ENCODE measurements around the gene SIAE.

DNA sequence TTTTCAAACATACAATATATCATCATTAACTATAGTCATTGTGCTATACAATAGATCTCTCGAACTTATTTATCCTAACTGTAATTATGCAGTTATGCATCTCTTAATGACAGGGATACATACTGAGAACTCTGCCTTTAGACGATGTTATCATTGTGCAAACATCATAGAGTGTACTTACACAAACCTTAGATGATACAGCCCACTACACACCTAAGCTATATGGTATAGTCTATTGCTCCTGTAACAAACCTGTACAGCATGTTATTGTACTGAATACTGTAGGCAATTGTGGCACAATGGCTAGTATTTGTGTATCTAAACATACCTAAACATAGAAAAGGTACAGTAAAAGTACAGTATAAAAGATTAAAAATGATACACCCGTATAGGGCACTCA lies 38.9 kb upstream of the SIAE start:
- TF ChIP-seq, protein P1, sequence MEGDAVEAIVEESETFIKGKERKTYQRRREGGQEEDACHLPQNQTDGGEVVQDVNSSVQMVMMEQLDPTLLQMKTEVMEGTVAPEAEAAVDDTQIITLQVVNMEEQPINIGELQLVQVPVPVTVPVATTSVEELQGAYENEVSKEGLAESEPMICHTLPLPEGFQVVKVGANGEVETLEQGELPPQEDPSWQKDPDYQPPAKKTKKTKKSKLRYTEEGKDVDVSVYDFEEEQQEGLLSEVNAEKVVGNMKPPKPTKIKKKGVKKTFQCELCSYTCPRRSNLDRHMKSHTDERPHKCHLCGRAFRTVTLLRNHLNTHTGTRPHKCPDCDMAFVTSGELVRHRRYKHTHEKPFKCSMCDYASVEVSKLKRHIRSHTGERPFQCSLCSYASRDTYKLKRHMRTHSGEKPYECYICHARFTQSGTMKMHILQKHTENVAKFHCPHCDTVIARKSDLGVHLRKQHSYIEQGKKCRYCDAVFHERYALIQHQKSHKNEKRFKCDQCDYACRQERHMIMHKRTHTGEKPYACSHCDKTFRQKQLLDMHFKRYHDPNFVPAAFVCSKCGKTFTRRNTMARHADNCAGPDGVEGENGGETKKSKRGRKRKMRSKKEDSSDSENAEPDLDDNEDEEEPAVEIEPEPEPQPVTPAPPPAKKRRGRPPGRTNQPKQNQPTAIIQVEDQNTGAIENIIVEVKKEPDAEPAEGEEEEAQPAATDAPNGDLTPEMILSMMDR (IDR thresholded peaks at IDR 0.05) = no peak
- TF ChIP-seq POLR2AphosphoS5 (IDR thresholded peaks at IDR 0.05) = no peak

Data from gastroesophageal sphincter (tissue), 3 donors.